SK-N-DZ (cell line): ENCODE measurements around the gene TIMP4.
A peak's percentile ranks its signal among the peaks of the same experiment; 100 is the strongest.

Source experiments
- DNase-seq: peaks from one replicate; pipeline ENCODE4 v3.0.0-alpha.2; 2015; ENCODE audit warnings: low spot score

Gene TIMP4

GRCh38 chr3:12186046-12186445 is 27.3 kb upstream of the TIMP4 start:
- no peak for DNase-seq

GRCh38 chr3:12185172-12185710 is 26.5 kb upstream of the TIMP4 start:
- DNase-seq: no peak

GRCh38 chr3:12184541-12184940 is 25.8 kb upstream of the TIMP4 start:
- DNase-seq: no peak

- DNase-seq: no peak
Observed at GRCh38 chr3:12182687-12183441, 24.2 kb upstream of the TIMP4 start.

- no peak for DNase-seq
Observed at GRCh38 chr3:12181806-12182205, 23.1 kb upstream of the TIMP4 start.

GRCh38 chr3:12181301-12181700 is 22.6 kb upstream of the TIMP4 start:
- DNase-seq: no peak

- DNase-seq: no peak
Observed at GRCh38 chr3:12180631-12181030, 21.9 kb upstream of the TIMP4 start.

- no peak for DNase-seq
Observed at GRCh38 chr3:12180218-12180617, 21.5 kb upstream of the TIMP4 start.

- no peak for DNase-seq
Observed at GRCh38 chr3:12179441-12179840, 20.7 kb upstream of the TIMP4 start.

GRCh38 chr3:12178091-12178820 is 19.5 kb upstream of the TIMP4 start:
- no peak for DNase-seq

GRCh38 chr3:12177126-12177525 is 18.4 kb upstream of the TIMP4 start:
- DNase-seq: no peak

GRCh38 chr3:12175844-12176453 is 17.2 kb upstream of the TIMP4 start:
- peak; percentile 62 for DNase-seq

GRCh38 chr3:12175137-12175593 is 16.5 kb upstream of the TIMP4 start:
- DNase-seq: no peak

- no peak for DNase-seq
Observed at GRCh38 chr3:12170207-12170606, 11.5 kb upstream of the TIMP4 start.

GRCh38 chr3:12165909-12166308 is 7.2 kb upstream of the TIMP4 start:
- DNase-seq: no peak

GRCh38 chr3:12159227-12159601 is 502 bp upstream of the TIMP4 start:
- DNase-seq: no peak

- DNase-seq: no peak
Observed at GRCh38 chr3:12157026-12157425, 1.7 kb downstream of the TIMP4 start.

GRCh38 chr3:12155828-12156227 is 2.9 kb downstream of the TIMP4 start:
- no peak for DNase-seq

- no peak for DNase-seq
Observed at GRCh38 chr3:12155264-12155663, 3.4 kb downstream of the TIMP4 start.

GRCh38 chr3:12154151-12154550 is 4.6 kb downstream of the TIMP4 start:
- DNase-seq: no peak

GRCh38 chr3:12150112-12150511 is 8.6 kb downstream of the TIMP4 start:
- DNase-seq: no peak

- no peak for DNase-seq
Observed at GRCh38 chr3:12149029-12149428, 9.7 kb downstream of the TIMP4 start.
